GM18861 (cell line): ENCODE measurements around the gene PLEKHH1.

ENCODE experiments used
- ATAC-seq: cut with Tn5 transposase; IDR thresholded peaks from one replicate; pipeline ENCODE4 v1.9.1; 2021; ENCODE audit not compliant: unreplicated experiment

PLEKHH1 gene

DNA sequence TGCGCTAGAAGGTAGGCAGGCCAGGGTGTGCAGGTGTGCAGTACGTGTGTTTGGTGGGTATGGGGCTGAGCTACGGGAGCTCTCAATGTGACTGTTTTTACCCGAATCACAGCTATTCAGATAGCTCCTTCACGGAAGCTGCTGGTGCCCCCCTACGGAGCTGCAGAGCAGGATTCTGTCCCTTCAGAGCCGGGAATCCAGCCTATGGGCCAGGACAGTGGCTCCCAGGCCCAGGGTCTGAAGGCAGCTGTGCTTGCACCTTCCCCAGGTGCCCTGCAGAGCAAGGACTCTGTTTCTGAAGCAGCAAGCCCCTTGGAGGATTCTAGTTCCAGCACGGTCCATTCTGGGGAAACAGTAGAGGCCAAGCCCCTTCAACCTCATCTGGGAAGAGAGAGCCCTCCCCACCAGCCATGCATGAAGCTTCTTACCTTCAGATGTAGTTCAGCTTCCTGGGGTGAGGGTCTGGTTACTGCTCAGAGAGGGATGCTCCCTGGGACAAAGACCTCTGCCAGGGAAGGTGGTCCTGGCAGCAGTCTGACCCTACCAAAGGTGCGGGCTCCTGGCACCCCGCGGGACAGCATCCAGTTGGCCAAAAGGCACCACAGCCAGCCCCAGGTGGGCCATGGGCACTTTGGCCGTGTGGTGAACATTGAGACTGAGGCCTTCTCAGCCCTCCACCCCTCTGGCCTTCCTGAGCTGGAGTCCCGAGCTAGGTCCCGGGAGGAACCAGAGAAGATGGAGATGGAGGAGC lies 29.1 kb downstream of the PLEKHH1 start:
- ATAC-seq: no peak

DNA sequence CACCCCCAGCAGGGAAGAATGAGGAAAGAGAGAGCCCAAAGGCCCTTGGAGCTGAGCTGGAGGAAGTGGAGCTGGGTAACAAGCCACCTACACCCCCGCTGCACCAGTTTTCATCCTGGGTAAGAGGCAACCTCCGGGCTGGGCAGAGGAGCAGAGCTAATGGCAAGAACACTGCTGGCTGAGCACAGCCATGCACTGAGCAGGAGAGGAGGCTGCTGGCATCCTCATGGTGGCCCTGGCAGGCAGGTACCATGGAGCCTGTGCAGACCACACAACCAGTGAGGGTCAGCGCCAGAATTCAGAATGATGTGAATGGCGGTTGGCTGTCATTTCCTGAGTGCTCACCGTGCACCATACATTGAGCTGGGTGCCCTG lies 29.7 kb downstream of the PLEKHH1 start:
- ATAC-seq: no peak

DNA sequence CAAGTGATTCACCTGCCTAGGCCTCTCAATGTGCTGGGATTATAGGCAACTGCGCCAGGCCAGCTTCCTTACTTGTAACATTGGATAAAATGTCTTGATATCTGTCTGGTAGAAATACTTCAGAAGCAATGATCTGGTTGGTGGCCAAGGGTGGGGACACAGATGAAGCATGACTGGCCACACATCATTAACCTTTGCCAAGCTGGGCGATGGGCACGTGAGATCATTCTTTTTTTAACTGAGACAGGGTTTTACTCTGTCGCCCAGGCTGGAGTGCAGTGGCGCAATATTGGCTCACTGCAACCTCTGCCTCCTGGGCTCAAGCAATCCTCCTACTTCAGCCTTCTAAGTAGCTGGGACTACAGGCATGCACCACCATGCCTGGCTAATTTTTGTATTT lies 31.1 kb downstream of the PLEKHH1 start:
- no peak for ATAC-seq

- ATAC-seq: no peak
These were observed 33.8 kb downstream of the PLEKHH1 start for GRCh38 chr14:67566908-67567307.

DNA sequence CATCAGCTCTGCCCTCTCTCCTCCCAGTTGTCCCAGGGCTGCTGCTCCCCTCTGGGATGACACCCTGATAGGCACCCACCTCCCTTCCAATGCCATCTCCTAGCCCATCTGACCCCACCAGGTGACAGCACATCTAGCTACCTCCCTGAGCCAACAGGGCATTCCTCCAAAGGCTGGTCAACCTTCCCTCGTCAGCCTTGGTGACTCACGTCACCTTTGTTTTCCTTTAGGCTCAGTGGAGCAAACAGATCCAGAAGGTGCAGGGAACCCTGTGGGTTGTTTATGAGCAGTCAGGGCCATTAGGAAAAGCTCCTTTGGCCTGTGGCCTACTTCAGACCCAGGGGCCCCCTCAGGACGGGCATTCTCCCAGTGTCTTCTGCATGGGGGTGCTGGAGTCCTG lies 34.6 kb downstream of the PLEKHH1 start:
- no peak for ATAC-seq

GRCh38 chr14:67569011-67569650 lies 36.0 kb downstream of the PLEKHH1 start:
- no peak for ATAC-seq

DNA sequence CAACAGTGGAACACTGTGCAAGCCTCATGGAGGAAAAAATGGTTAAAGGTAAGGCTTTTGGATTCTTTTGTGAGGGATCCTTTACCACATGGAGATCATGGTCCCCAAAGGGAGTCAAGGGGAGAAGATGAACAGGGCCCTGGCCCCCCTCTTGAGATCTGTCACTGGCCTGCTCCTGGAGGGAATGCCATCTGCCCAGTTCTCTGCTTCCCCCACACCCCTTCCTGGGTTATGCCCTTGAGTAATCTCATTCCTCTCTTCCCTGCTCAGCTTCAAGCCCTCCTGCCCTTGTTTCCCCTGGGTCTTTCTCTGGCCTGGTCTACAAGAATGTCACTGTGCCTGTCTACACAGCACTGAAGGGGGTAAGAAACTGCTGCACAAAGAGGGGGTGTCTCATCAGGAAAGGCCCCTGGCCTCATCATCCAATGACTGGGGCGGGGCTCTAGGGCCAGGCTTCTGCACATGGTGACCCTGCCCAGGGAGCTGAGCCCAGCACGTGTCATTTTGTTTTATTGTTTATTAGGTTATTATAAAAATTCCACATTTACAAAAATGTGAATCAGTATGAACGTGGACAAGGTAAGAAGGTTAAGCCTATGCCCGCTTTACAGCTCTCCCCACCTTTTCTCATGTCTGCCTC lies 36.7 kb downstream of the PLEKHH1 start:
- no peak for ATAC-seq

GRCh38 chr14:67570453-67570852 lies 37.4 kb downstream of the PLEKHH1 start:
- ATAC-seq: no peak

DNA sequence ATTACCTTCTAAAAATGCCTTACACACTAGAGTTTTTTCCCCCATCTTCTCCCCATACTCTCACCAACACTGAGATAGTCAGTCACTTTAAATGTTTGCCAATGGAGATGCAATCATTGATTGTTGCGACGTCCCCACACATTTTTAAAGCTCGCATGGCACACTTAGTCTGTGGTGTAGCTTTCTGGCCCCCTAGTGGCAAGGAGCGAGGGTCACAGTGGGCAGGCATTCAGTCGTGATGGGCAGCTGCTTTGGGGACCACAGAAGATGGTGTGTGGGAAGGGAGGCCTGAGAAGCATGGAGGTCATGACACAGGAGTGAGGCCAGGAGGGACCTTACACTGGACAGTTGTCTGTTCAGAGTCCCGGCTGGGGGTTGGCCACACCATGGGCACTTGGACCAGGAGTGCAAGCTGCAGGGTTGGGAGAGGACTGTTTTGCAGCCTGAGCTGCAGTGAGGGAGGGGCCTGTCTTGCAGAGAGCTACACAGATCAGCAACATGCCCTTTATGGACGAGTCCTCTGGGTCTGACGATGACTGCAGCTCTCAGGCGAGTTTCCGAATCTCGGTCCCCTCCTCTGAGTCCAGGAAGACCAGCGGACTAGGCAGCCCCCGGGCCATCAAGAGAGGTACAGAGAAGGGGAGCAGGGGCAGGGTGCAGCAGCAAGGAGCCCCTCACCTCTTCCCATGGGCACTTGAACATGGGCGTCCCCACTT lies 38.3 kb downstream of the PLEKHH1 start:
- ATAC-seq: no peak

- ATAC-seq: no peak
These were observed 38.9 kb downstream of the PLEKHH1 start for GRCh38 chr14:67571991-67572323.

DNA sequence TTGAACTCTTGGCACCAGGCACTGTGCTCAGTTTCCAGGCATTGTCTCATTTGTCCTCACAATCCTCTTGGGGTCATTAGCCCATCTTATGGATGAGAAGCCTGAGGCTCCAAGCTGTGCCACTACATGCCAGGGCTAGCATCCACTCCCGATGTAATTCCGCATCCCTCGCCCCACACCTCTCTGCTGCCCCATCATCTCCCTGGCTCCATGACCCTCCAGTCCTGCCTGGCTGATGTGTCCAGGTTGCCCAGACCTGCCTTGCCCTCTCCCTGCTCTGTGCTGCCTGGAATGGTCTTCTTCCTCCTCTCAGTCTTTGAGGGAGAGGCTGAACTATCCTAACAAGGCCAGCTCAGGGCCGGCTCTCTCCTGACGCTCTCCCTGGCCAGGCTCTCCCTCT lies 39.5 kb downstream of the PLEKHH1 start:
- ATAC-seq: no peak

DNA sequence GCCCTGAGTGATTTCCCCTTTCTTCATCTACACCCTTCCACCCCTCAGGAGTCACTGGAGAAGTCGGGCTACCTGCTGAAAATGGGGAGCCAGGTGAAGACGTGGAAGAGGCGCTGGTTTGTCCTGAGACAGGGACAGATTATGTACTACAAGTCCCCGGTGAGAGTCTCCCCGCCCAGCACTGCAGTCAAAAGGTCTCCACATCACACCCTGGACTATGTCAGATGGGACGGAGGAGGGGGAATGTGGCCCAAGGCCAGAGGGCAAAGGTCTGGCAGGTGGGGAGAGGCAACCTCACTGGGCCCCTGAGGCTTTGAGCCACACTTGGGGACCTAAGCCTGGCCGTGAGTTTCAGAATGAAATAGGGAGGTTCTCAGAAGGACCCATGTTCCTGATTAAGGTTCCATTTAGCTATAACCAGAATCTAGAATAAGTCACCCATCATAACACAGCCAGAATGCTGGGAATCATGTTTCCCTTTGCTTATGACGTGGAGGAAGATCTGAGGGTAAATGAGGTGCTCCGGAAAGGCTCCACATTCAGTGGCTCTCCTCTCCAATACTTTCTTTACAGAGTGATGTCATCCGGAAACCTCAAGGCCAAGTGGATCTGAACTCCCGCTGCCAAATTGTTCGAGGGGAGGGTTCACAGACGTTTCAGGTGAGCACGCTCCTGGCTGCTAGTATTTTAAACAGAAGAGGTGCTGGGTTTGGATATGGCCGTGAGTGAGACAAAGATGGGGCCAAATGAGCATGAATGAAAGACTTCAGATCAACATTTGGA lies 40.3 kb downstream of the PLEKHH1 start:
- ATAC-seq: no peak

- ATAC-seq: no peak
These were observed 41.1 kb downstream of the PLEKHH1 start for GRCh38 chr14:67574156-67574555.

- no peak for ATAC-seq
These were observed 41.7 kb downstream of the PLEKHH1 start for GRCh38 chr14:67574806-67575205.

- no peak for ATAC-seq
These were observed 42.6 kb downstream of the PLEKHH1 start for GRCh38 chr14:67575684-67576083.

DNA sequence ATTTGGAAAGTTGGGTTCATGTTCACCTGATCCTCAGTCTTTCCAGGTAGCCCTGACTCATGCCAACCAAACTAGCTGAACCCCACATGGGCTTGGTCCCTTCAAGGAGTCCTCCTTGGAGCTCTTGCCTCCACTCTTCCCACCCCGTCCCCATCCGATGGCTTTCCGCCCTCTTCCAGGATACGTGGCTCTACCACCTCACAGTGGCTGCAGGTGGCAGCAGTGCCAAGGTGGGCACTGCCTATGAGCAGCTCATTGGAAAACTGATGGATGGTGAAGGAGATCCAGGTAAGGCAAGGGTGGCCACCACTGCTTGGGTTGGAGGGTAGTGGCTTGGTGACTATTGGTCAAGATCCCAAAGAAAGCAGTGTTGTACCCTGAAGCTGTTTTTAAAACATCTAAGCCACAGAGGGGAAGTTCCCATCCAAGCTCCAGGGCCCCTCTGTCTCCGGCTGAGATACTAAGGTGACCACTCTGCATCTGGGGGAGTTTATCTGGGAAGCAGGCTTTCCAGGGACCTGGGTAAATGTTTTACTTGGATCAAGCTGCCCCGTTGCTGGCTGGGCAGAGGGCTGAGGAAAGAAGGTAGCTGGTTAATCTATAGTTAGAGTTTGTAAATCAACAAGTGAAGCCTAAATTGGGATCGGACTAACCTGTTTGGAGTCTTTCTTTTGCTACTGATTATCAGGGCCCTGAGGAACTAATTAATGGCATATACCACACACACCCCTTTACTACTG lies 43.3 kb downstream of the PLEKHH1 start:
- no peak for ATAC-seq

DNA sequence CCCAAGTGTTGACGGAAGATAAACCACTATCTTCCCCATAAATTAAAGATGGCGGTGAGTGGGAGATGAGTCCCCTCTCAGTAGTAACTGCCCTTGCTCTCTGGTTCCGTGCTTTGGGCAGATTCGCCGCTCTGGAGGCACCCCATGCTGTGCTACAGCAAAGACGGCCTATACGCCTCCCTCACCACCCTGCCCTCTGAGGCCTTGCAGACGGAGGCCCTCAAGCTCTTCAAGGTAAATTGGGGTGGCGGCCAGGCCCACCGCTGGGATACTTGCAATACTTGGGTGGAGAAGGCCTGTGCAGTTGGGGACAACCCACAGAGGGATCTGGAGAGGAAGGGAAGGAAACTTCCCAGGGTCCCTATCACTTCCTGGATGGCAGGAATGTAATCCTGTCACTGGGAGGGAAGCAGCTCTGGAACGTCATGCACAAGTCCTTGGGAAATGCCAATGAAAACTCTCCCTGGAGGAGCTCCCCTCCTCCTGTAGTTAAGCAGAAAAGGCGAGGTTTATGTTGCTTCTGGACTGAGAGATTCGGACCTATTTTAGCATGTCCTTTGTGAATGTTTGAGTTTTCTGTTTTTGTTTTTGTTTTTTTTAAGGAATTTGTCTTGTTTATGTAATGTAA lies 44.2 kb downstream of the PLEKHH1 start:
- ATAC-seq: no peak

DNA sequence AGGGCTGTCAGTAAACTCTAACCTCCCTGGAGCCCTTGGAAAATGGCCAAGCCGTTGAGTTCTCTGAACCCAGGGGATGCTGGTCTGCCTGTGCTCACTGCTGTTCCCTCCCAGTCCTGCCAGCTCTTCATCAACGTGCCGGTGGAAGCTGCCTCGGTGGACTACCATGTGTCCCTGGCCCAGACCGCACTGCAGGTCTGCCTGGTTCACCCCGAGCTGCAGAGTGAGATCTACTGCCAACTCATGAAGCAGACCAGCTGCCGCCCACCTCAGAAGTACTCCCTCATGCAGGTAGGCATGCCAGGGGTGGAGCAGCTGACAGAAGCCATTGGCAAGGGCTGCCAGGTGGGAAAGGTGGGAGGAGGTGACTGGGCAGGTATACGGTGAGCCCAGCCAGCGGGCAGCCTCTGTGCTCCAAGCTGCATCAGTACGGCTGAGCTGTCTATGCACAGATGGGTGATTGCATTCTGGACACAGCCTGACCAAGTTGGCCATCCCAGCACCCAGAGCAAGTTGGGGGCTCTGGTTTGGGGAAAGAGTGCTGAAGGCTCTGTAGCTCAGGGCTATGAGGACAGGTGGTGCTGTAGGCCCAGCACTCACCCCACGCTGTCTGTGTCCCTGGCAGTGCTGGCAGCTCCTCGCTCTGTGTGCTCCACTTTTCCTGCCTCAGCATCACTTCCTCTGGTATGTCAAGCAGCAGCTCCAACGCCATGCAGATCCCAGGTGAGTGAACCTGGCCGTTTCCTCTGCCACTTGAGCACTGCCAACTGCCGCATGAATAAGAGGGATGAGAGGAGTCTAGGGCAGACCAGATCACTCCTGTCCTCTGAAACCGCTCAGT lies 45.0 kb downstream of the PLEKHH1 start:
- no peak for ATAC-seq

GRCh38 chr14:67579040-67579439 lies 46.0 kb downstream of the PLEKHH1 start:
- ATAC-seq: no peak
